ENCODE data around the gene ABCB11.

Gene ABCB11

DNA sequence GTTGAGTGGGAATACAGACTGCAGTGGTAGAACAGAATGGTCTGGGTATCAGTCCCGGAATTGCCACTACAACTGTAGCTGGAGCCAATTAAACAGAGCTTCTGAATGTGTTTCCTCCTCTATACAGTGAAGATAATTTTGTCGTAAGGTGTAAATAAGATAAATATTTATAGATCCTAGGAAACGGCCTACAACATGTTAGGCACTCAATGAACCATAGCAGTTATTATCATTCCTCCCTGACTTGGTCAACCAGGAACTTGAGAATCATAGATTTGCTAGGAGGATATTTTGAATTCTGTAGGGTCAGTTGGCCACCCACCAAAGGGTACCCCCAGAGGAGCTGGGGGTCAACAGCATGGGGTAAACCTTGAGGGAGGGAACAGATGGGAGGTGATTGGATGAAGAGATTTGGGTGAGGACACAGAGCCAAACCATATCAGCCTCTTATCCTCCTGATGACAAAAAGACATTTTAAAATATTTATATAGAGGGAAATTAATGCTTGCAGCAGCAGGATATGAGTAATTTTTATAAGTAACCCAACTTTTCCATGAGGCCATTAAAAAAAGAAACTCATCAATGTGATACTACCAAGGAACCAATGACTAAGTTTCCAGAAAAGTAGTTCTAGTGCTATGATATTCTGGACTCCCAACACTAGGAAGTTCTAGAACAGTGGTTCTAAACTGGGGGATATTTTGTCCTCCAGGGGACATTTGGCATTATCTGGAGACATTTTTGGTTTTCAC lies 42.3 kb upstream of the ABCB11 start:
- Histone ChIP-seq H3K27me3 (replicated peaks) (no peaks in the 10 kb centered on the region), H3K4me3 (ENCODE audit: low read depth, low read length) (no peak overlapping the region), H3K27ac (no peak overlapping the region), H3K36me3 (replicated peaks) (no peaks in the 10 kb centered on the region)
- in situ Hi-C loops (cut with HindIII; ENCODE audit: low pct_ligation_motif_present, low sequenced_read_pairs): no loop called here
- TF ChIP-seq, protein P1, sequence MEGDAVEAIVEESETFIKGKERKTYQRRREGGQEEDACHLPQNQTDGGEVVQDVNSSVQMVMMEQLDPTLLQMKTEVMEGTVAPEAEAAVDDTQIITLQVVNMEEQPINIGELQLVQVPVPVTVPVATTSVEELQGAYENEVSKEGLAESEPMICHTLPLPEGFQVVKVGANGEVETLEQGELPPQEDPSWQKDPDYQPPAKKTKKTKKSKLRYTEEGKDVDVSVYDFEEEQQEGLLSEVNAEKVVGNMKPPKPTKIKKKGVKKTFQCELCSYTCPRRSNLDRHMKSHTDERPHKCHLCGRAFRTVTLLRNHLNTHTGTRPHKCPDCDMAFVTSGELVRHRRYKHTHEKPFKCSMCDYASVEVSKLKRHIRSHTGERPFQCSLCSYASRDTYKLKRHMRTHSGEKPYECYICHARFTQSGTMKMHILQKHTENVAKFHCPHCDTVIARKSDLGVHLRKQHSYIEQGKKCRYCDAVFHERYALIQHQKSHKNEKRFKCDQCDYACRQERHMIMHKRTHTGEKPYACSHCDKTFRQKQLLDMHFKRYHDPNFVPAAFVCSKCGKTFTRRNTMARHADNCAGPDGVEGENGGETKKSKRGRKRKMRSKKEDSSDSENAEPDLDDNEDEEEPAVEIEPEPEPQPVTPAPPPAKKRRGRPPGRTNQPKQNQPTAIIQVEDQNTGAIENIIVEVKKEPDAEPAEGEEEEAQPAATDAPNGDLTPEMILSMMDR (IDR thresholded peaks at IDR 0.05; ENCODE audit: low read depth, low read length, missing control alignments): no peak
- no peak for DNase-seq

DNA sequence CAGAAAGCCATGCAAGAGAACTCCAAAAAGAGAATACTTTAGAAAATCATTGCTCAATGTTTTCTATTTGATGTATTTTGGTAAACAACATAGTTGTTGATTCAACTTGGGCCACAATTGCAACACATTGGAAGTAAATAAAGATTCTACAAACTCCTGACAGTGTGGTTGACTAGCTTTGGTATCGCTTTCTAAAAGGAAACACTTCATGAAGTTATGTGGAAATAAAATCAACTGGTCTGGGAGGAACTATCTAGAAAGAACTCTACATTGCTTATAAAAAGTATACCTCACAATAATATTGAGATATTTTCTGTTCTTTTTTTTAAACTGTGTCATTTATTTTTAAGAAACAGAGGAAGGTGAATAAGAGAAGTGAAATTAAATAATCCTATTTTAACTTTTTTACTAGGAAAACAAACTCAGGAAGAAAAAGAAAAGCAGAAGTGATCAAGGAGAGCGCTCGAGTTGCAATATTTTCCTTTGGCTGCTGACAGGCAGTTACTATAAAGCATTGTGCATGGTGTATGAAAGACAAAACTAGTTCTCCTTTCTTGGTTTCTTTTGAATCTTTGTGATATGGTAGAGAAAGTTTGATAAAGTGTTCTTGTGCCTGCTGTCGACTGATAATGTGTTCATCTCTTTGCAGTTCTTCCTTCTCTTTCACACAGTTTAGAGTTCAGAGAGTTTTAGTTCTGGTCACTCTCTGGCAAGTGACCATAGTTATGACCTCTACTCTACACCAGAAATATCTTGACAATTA lies 41.2 kb upstream of the ABCB11 start:
- in situ Hi-C loops (cut with HindIII; ENCODE audit: low pct_ligation_motif_present, low sequenced_read_pairs): no loop called here
- DNase-seq: no peak
- TF ChIP-seq, protein P1 (IDR thresholded peaks at IDR 0.05; ENCODE audit: low read depth, low read length, missing control alignments): no peak
- no peaks in the 10 kb centered on the region for H3K36me3 ChIP-seq (replicated peaks)
- no peak overlapping the region for H3K27ac ChIP-seq
- H3K27me3 ChIP-seq (replicated peaks): no peaks in the 10 kb centered on the region
- no peak overlapping the region for H3K4me3 ChIP-seq (ENCODE audit: low read depth, low read length)

DNA sequence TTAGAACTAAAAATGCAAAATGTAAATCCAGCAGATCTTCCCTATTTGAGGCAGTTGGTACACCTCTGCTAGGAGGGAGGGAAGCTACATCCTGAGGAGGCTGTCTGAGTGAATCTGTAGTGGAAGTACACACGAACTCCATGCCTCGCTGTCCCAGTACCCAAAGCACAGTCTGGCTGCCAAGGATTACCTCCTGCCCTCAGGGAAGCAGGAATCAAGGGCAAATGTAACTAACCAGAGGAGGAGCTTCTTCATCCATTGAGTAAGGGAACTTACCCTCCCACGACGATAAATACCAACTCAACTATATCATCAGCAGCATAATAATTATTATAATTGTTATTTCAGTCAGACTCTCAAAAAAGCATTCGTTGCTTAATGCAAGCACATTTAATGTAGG lies 40.3 kb upstream of the ABCB11 start:
- DNase-seq: no peak
- H3K27ac ChIP-seq: no peak overlapping the region
- no peaks in the 10 kb centered on the region for H3K36me3 ChIP-seq (replicated peaks)
- no peak overlapping the region for H3K4me3 ChIP-seq (ENCODE audit: low read depth, low read length)
- TF ChIP-seq, protein P1 (IDR thresholded peaks at IDR 0.05; ENCODE audit: low read depth, low read length, missing control alignments): no peak
- H3K27me3 ChIP-seq (replicated peaks): no peaks in the 10 kb centered on the region
- in situ Hi-C loops (cut with HindIII; ENCODE audit: low pct_ligation_motif_present, low sequenced_read_pairs): no loop called here

DNA sequence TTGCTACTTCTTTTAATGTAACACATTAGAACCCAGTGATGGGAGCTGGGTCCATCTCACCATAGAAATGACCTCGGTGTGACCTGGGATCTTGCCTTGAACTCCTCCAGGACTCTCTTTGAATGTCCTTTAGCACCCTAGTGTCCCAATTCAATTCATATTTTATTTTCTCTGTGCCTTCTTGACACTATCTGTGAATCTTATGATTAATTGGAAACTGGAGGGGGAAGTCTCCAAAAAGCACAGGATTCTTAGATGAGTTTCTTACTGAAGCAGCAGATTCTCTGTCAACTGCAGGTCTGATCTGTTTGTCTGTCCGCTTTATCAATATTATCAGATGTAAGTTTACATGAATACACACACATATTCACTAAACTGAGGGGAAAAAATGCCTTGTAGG lies 38.7 kb upstream of the ABCB11 start:
- in situ Hi-C loops (cut with HindIII; ENCODE audit: low pct_ligation_motif_present, low sequenced_read_pairs): no loop called here
- TF ChIP-seq, protein P1 (IDR thresholded peaks at IDR 0.05; ENCODE audit: low read depth, low read length, missing control alignments): no peak
- no peaks in the 10 kb centered on the region for H3K27me3 ChIP-seq (replicated peaks)
- H3K36me3 ChIP-seq (replicated peaks): no peaks in the 10 kb centered on the region
- no peak overlapping the region for H3K27ac ChIP-seq
- no peak overlapping the region for H3K4me3 ChIP-seq (ENCODE audit: low read depth, low read length)
- no peak for DNase-seq

DNA sequence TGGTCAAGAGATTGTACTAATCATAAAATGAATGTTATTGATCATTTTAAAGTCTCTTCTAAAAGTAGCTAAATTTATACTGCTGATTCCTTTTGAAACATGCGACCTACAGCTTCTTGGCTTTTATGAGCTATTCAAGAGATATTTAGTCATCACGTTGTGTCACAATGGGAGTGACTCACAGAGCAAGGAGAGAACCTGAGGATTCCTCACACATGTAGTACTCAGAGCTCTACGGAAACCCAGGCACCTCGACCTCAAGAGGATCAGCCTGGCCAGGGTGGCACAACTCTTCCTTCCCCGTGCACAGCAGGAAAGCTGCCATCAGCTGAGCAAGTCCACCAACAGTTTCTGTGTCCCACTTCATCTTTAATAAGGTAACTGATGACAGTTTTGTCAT lies 38.2 kb upstream of the ABCB11 start, which contains the start of gene DHRS9:
Gene DHRS9, plus strand, starts transcription at position 223 of the 400 bp plus-strand sequence. CDS start 12,019 bp downstream, outside the sequence.
- in situ Hi-C loops (cut with HindIII; ENCODE audit: low pct_ligation_motif_present, low sequenced_read_pairs): no loop called here
- Histone ChIP-seq H3K27ac (no peak within 1 kb of the TSS), H3K36me3 (replicated peaks) (no peaks in the 10 kb centered on the region), H3K4me3 (ENCODE audit: low read depth, low read length) (no peak within 1 kb of the TSS), H3K27me3 (replicated peaks) (no peaks in the 10 kb centered on the region)
- TF ChIP-seq, protein P1 (IDR thresholded peaks at IDR 0.05; ENCODE audit: low read depth, low read length, missing control alignments): no peak
- peak; percentile 87 for DNase-seq

Measured in brain microvascular endothelial cell (primary cell).